NCI-H510A (cell line): ENCODE measurements around the gene TAS2R39.

Source experiments
- DNase-seq: peaks from one replicate; lab custom pipeline; 2025; lab: John Stamatoyannopoulos, UW

TAS2R39 gene

DNA sequence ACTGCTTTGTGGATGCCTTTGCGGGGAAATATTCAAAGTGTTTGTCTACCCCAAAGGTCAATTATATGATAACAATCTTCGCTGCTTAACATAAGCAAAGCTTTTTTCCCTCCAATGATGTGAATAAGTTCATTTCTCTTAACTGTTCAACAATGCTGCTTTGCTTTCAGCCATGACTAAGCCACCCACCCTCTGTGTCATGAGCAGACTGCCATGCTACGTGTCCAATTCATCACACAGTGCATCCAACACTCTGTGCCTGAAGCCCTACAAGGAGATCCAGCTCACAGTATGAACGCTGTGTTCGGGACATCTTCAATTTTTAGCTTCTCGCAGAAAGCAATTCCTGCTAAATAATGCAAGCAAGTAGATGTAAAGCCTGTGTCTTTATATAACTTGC lies 32.9 kb downstream of the TAS2R39 start:
- no peak for DNase-seq

GRCh38 chr7:143216686-143217085 lies 33.5 kb downstream of the TAS2R39 start:
- no peak for DNase-seq

- no peak for DNase-seq
Measured at GRCh38 chr7:143217806-143218205, 34.6 kb downstream of the TAS2R39 start.

DNA sequence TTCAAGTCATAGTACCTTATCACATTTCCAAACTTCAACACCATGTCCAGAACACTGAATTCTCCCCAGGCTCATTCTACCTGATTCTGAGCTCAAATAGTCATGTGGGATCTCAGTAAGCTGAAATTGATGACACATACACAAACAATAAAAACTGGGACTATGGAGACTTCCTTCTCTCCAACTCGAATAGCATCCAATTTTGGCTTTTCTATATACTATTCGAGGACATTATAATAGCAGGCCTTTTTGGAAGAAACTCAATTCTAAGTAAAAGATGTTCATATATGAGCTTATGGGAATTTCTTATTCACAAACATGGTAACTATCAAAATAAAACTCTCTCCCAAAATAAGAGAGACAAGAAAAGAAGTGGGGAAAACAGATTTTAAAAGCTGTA lies 38.1 kb downstream of the TAS2R39 start:
- no peak for DNase-seq

- DNase-seq: no peak
Measured at GRCh38 chr7:143221737-143222136, 38.5 kb downstream of the TAS2R39 start, which contains the start of gene TAS2R40. Gene TAS2R40 (plus strand): TSS chr7:143222037. CDS start chr7:143222079, 42 bp downstream.

- no peak for DNase-seq
Measured at GRCh38 chr7:143222782-143223181, 39.6 kb downstream of the TAS2R39 start.

GRCh38 chr7:143223784-143224183 lies 40.6 kb downstream of the TAS2R39 start:
- DNase-seq: no peak

DNA sequence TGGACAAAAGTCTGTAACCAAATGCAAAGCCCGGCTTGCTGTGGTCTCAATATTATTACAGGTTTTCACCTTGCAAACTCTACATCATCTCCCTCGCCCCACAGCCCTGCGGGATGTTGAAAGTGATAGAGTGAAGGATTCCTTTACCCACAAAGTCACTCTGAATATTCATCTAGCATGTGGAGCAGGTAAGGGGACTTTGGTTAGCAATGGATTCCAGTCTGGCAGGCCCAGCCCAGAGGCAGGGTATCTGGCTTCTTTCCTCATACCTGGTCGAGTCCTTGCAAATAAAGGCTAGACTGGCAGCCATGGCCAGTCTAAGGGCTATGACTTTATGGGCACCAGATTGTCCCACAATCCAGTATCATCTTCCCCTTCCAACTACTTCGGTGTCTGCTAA lies 41.8 kb downstream of the TAS2R39 start:
- DNase-seq: no peak

- DNase-seq: no peak
Measured at GRCh38 chr7:143227806-143228205, 44.6 kb downstream of the TAS2R39 start.

GRCh38 chr7:143229054-143229790 lies 46.0 kb downstream of the TAS2R39 start:
- no peak for DNase-seq

DNA sequence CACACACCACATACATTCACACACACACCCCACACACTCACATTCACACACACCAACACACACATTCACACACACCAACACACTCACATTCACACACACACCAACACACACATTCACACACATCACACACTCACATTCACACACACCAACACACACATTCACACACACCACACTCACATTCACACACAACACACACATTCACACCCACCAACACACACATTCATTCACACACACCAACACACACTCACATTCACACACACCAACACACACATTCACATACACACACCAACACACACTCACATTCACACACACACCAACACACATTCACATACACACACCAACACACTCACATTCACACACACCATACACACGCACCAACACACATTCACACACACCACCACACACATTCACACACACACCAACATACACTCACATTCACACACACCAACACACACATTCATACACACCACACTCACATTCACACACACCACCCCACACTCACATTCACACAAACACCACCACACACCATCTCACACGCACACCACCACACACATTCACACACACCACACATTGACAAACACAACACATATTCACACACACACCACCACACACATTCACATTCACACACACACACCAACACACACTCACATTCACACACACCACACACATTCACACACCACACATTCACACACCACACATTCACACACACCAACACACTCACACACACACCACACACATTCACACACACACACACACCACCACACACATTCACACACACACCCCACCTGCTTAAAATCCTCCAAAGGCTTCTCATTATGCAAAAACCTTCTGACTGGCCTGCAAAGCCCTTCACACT lies 47.6 kb downstream of the TAS2R39 start:
- DNase-seq: no peak
